IMR-90 (cell line): ENCODE results near the gene PCBP1. TPM values are rescaled to one million over a fixed set of nuclear protein-coding genes. Genes with fewer than 3 reads are reported as not detected.
A peak's percentile ranks its signal among the peaks of the same experiment; 100 is the strongest.

ENCODE experiments used
- ATAC-seq: fragments of 200-7000 bp; cut with Tn5 transposase; 2 replicates; pipeline ENCODE4 v1.9.1; 2020; ENCODE audit warnings: low read depth, mild to moderate bottlenecking, moderate library complexity
- BruUV-seq: library from RNA; stranded (reverse); fragments of 400-500 nt; replicated peaks from 2 replicates; lab custom pipeline; 2021; lab: Mats Ljungman, UMichigan
- CTCF ChIA-PET: fragments of 300-600 bp; formaldehyde crosslinking; extraction: SDS; loops from one replicate; lab custom pipeline; 2021; ENCODE audit warnings: antibody characterized with exemption; lab: Yijun Ruan, JAX
- POLR2A ChIA-PET: fragments of 300-600 bp; sonication (Branson Sonifier 250); formaldehyde crosslinking; loops from one replicate; lab custom pipeline; 2022; ENCODE audit warnings: antibody characterized with exemption; ENCODE audit not compliant: unreplicated experiment; lab: Charles Lee
- DNase-seq: peaks from one replicate; pipeline ENCODE4 v3.0.0; 2013
- H2AFZ ChIP-seq: replicated peaks from 2 replicates; pipeline ENCODE3; 2013; ENCODE audit warnings: low read length, mild to moderate bottlenecking; ENCODE audit not compliant: poor library complexity
- H2AK5ac ChIP-seq: 2 replicates; pipeline ENCODE4 v1.6.1; 2013; ENCODE audit warnings: low read depth, low read length, inconsistent platforms
- H2AK9ac ChIP-seq: replicated peaks from 2 replicates; pipeline ENCODE3; 2013; ENCODE audit warnings: mild to moderate bottlenecking, low read depth, low read length, moderate library complexity; ENCODE audit not compliant: poor library complexity
- H2BK120ac ChIP-seq: 2 replicates; pipeline ENCODE4 v1.6.1; 2013; ENCODE audit warnings: low read depth, low read length, inconsistent platforms
- H2BK15ac ChIP-seq: 3 replicates; pipeline ENCODE4 v1.6.1; 2013; ENCODE audit warnings: low read depth, low read length, inconsistent platforms
- H2BK20ac ChIP-seq: 2 replicates; pipeline ENCODE4 v1.6.1; 2013; ENCODE audit warnings: low read depth, mild to moderate bottlenecking, inconsistent platforms, low read length, moderate library complexity
- H2BK5ac ChIP-seq: 2 replicates; pipeline ENCODE4 v1.6.1; 2013; ENCODE audit warnings: mild to moderate bottlenecking, low read depth, low read length, inconsistent platforms; ENCODE audit not compliant: poor library complexity, severe bottlenecking
- H3K14ac ChIP-seq: replicated peaks from 2 replicates; pipeline ENCODE4 v1.6.1; 2013; ENCODE audit warnings: low read depth, low read length, inconsistent platforms
- H3K18ac ChIP-seq: 2 replicates; pipeline ENCODE4 v1.6.1; 2013; ENCODE audit warnings: low read depth, low read length, control low read depth
- H3K23ac ChIP-seq: 2 replicates; pipeline ENCODE4 v1.6.1; 2013; ENCODE audit warnings: low read depth, low read length, inconsistent platforms
- H3K27ac ChIP-seq: 2 replicates; pipeline ENCODE4 v1.5.1; 2013; ENCODE audit warnings: mild to moderate bottlenecking, control low read depth, low read length; ENCODE audit not compliant: insufficient read depth
- H3K27me3 ChIP-seq: 2 replicates; pipeline ENCODE4 v1.6.1; 2013; ENCODE audit warnings: low read length; ENCODE audit not compliant: control insufficient read depth, insufficient read depth
- H3K36me3 ChIP-seq: 2 replicates; pipeline ENCODE4 v1.6.1; 2013; ENCODE audit warnings: low read length, mixed read lengths; ENCODE audit not compliant: control insufficient read depth, insufficient read depth
- H3K4ac ChIP-seq: 2 replicates; pipeline ENCODE4 v1.6.1; 2013; ENCODE audit warnings: low read depth, low read length, inconsistent platforms
- H3K4me1 ChIP-seq: 2 replicates; pipeline ENCODE4 v1.6.1; 2013; ENCODE audit warnings: low read length, mixed read lengths; ENCODE audit not compliant: control insufficient read depth, insufficient read depth
- H3K4me2 ChIP-seq: 2 replicates; pipeline ENCODE4 v1.6.1; 2013; ENCODE audit warnings: low read depth, mild to moderate bottlenecking, control low read depth, low read length, moderate library complexity
- H3K4me3 ChIP-seq: 2 replicates; pipeline ENCODE4 v1.5.1; 2013; ENCODE audit warnings: low read depth, mild to moderate bottlenecking, control low read depth, low read length, moderate library complexity; ENCODE audit not compliant: insufficient read depth
- H3K56ac ChIP-seq: 2 replicates; pipeline ENCODE4 v1.6.1; 2013; ENCODE audit warnings: low read length, inconsistent platforms; ENCODE audit not compliant: insufficient read depth; ENCODE audit errors: extremely low read depth
- H3K79me1 ChIP-seq, 2 experiments: 2 replicates each; pipeline ENCODE4 v1.6.1; 2013; ENCODE audit warnings: low read length in 2 of 2, inconsistent platforms in 1 of 2, low read depth in 1 of 2
- H3K9ac ChIP-seq: 2 replicates; pipeline ENCODE4 v1.6.1; 2013; ENCODE audit warnings: low read depth, low read length, control low read depth
- H3K9me1 ChIP-seq: 2 replicates; pipeline ENCODE4 v1.6.1; 2013; ENCODE audit warnings: low read length, inconsistent platforms; ENCODE audit not compliant: insufficient read depth
- H3K9me3 ChIP-seq: 2 replicates; pipeline ENCODE4 v1.6.1; 2013; ENCODE audit warnings: low read length; ENCODE audit not compliant: control insufficient read depth, insufficient read depth
- H4K20me1 ChIP-seq: 2 replicates; pipeline ENCODE4 v1.6.1; 2013; ENCODE audit warnings: low read length, inconsistent platforms; ENCODE audit not compliant: insufficient read depth
- H4K5ac ChIP-seq: 2 replicates; pipeline ENCODE4 v1.6.1; 2013; ENCODE audit warnings: mild to moderate bottlenecking, low read depth, low read length, control low read depth
- H4K8ac ChIP-seq, 2 experiments: 2 replicates each; pipeline ENCODE4 v1.6.1; 2013; ENCODE audit warnings: low read depth in 2 of 2, low read length in 2 of 2, control low read depth in 1 of 2, inconsistent platforms in 1 of 2
- H4K91ac ChIP-seq: 2 replicates; pipeline ENCODE4 v1.6.1; 2013; ENCODE audit warnings: low read depth, low read length, inconsistent platforms; ENCODE audit not compliant: insufficient read depth
- BHLHE40 ChIP-seq: fragments of 150-350 bp; IDR thresholded peaks from 2 replicates; pipeline ENCODE4 v1.6.1; 2016; ENCODE audit warnings: mild to moderate bottlenecking, low read depth, low read length
- CEBPB ChIP-seq: IDR thresholded peaks from 2 replicates; pipeline ENCODE4 v1.6.1; 2012; ENCODE audit warnings: low read depth, low read length, improper control_type of control experiment
- CTCF ChIP-seq: conservative IDR thresholded peaks from 2 replicates; pipeline ENCODE4 v1.5.1; 2012; ENCODE audit warnings: mild to moderate bottlenecking, low read depth, low read length, improper control_type of control experiment
- ELK1 ChIP-seq: fragments of 150-350 bp; IDR thresholded peaks from 2 replicates; pipeline ENCODE4 v1.6.1; 2016; ENCODE audit warnings: low read depth, mild to moderate bottlenecking, low read length, moderate library complexity, borderline replicate concordance
- FOS ChIP-seq: fragments of 150-350 bp; IDR thresholded peaks from 2 replicates; pipeline ENCODE4 v1.6.1; 2016; ENCODE audit warnings: low read depth, low read length
- MAZ ChIP-seq: IDR thresholded peaks from 2 replicates; pipeline ENCODE4 v1.6.1; 2012; ENCODE audit warnings: low read depth, mild to moderate bottlenecking, low read length, improper control_type of control experiment, moderate library complexity, borderline replicate concordance
- MXI1 ChIP-seq: IDR thresholded peaks from 2 replicates; pipeline ENCODE4 v1.6.1; 2012; ENCODE audit warnings: low read depth, mild to moderate bottlenecking, low read length, moderate library complexity, borderline replicate concordance
- NFE2L2 ChIP-seq: fragments of 150-350 bp; IDR thresholded peaks from 2 replicates; pipeline ENCODE4 v1.6.1; 2016; ENCODE audit warnings: low read depth, mild to moderate bottlenecking, low read length
- POLR2A ChIP-seq: IDR thresholded peaks from 2 replicates; pipeline ENCODE4 v1.6.1; 2012; ENCODE audit warnings: mild to moderate bottlenecking, low read depth, low read length
- RAD21 ChIP-seq: IDR thresholded peaks from 2 replicates; pipeline ENCODE4 v1.6.1; 2012; ENCODE audit warnings: low read length, improper control_type of control experiment
- RCOR1 ChIP-seq: IDR thresholded peaks from 2 replicates; pipeline ENCODE4 v1.6.1; 2012; ENCODE audit warnings: mild to moderate bottlenecking, low read length, improper control_type of control experiment; ENCODE audit not compliant: insufficient replicate concordance
- SMC3 ChIP-seq: fragments of 150-350 bp; IDR thresholded peaks from 2 replicates; pipeline ENCODE4 v1.6.1; 2016; ENCODE audit warnings: low read depth, mild to moderate bottlenecking, antibody characterized with exemption, low read length, moderate library complexity
- USF2 ChIP-seq: fragments of 150-350 bp; IDR thresholded peaks from 2 replicates; pipeline ENCODE4 v1.6.1; 2017; ENCODE audit warnings: mild to moderate bottlenecking, antibody characterized with exemption, low read length, low read depth
- WGBS, 2 experiments: methylation state at CpG; one replicate each; pipeline versions ENCODE4 v1.1.5 to v1.1.7; 2013; ENCODE audit warnings: missing lambda C conversion rate in 2 of 2; ENCODE audit not compliant: insufficient read length in 1 of 2; ENCODE audit errors: extremely low coverage in 2 of 2; 5-methylcytosine and 5-hydroxymethylcytosine counted together
- dilution Hi-C: fragments of 300-500 bp; cut with HindIII; formaldehyde crosslinking; loops from one replicate; pipeline ENCODE4 v1.14.3; 2018; ENCODE audit warnings: low sequenced_read_pairs; ENCODE audit not compliant: unreplicated experiment
- in situ Hi-C: fragments of 300-500 bp; cut with MboI; formaldehyde crosslinking; loops from 3 replicates; pipeline ENCODE4 v1.14.3; 2019; ENCODE audit warnings: low sequenced_read_pairs, inconsistent platforms, mixed read lengths
- intact Hi-C: fragments of 100-400 bp; cut with micrococcal nuclease; formaldehyde crosslinking; loops from 2 replicates; pipeline ENCODE4 v1.10.0; 2022
- polyA plus RNA-seq, 3 experiments: library from polyadenylated mRNA; depleted of rRNA; stranded (reverse); fragments of >200 nt; gene quantifications; 2 replicates each; pipeline ENCODE4 v1.2.3, GENCODE V29; 2012; ENCODE audit warnings: low replicate concordance in 1 of 3
- total RNA-seq: library from RNA; depleted of rRNA; stranded (reverse); fragments of >200 nt; gene quantifications from 2 replicates; pipeline ENCODE4 v1.2.3, GENCODE V29; 2012

PCBP1 gene
- total and polyA plus RNA-seq, 2 of the 4 experiments (the other 2 are of a cell fraction), result 33.7 to 166 TPM

GRCh38 chr2:70104231-70105111, 17.2 kb downstream of the PCBP1 start:
- H4K20me1 ChIP-seq, result no peaks in the 10 kb centered on the region
- H4K5ac ChIP-seq, result peak overlapping the region; percentile 92; the same call in 1 of the 2 replicates
- H2AK9ac ChIP-seq, result no peak overlapping the region
- H3K4me2 ChIP-seq, result peak overlapping the region; percentile 64; the same call in 1 of the 2 replicates
- no peaks in the 10 kb centered on the region for H3K27me3 ChIP-seq
- H3K14ac ChIP-seq, result peak overlapping the region; percentile 66; the same call in 1 of the 2 replicates
- peak overlapping the region; percentile 76; the same call in 1 of the 2 replicates for H3K18ac ChIP-seq
- ATAC-seq (peak; percentile 67), DNase-seq (peak; percentile 79)
- peak overlapping the region; percentile 7; the same call in 1 of the 2 replicates for H3K23ac ChIP-seq
- intact Hi-C loops, result no loop called here
- H3K27ac ChIP-seq, result no peak overlapping the region
- peak overlapping the region; percentile 74; the same call in 2 of the 3 replicates for H2BK15ac ChIP-seq
- H2AFZ ChIP-seq, result peak overlapping the region; percentile 87
- H3K4me1 ChIP-seq, result peaks cover 13% of the 10 kb centered on the region
- ChIA-PET CTCF (no interaction called here), POLR2A (interaction anchor here (0.5 to 1.3 kb wide), 3 partner anchors 9 to 137 kb away, joined by 3 to 4 read pairs (median 3); no protein-coding TSS in a partner anchor)
- no TSS peak for BruUV-seq
- H2BK20ac ChIP-seq, result peak overlapping the region; percentile 85; the same call in 1 of the 2 replicates
- peak overlapping the region; percentile 57 to 78 for H4K8ac ChIP-seq
- peak overlapping the region; percentile 26; the same call in 1 of the 2 replicates for H4K91ac ChIP-seq
- H3K4ac ChIP-seq, result peak overlapping the region; percentile 85
- H3K9ac ChIP-seq, result peak overlapping the region; percentile 13; the same call in 1 of the 2 replicates
- H2BK5ac ChIP-seq, result peak overlapping the region; percentile 83
- H3K9me3 ChIP-seq, result no peaks in the 10 kb centered on the region
- H3K56ac ChIP-seq, result no peak overlapping the region
- H3K9me1 ChIP-seq, result 0 out of 2 replicates have a peak, but pooled peaks cover 7% of the 10 kb centered on the region
- in situ Hi-C loops, result no loop called here
- peak overlapping the region; percentile 80; the same call in 1 of the 2 replicates for H2BK120ac ChIP-seq
- H3K79me1 ChIP-seq, result peaks cover 0 to 3% of the 10 kb centered on the region in 2 experiments; a peak in 1 of 4 replicates
- H3K4me3 ChIP-seq, result no peak overlapping the region
- dilution Hi-C loops, result no loop called here
- H3K36me3 ChIP-seq, result no peaks in the 10 kb centered on the region
- H2AK5ac ChIP-seq, result no peak overlapping the region
- WGBS, 2 experiments, result 17% methylated on average over 1 of the region's 11 CpGs; no CpG with 5 or more reads in 1 of the 2 experiments
- TF ChIP-seq SMC3 (no peak), BHLHE40 (no peak), CTCF (no peak), MXI1 (no peak), FOS (no peak), NFE2L2 (no peak), USF2 (no peak), POLR2A (no peak), CEBPB (no peak), MAZ (no peak), ELK1 (no peak), RAD21 (no peak), RCOR1 (no peak)
